GM21526 (cell line): ENCODE measurements around the gene CACNB4.

Source experiments
- ATAC-seq: cut with Tn5 transposase; IDR thresholded peaks from one replicate; pipeline ENCODE4 v1.9.1; 2021; ENCODE audit warnings: moderate library complexity; ENCODE audit not compliant: unreplicated experiment, low FRiP score

The CACNB4 gene

DNA sequence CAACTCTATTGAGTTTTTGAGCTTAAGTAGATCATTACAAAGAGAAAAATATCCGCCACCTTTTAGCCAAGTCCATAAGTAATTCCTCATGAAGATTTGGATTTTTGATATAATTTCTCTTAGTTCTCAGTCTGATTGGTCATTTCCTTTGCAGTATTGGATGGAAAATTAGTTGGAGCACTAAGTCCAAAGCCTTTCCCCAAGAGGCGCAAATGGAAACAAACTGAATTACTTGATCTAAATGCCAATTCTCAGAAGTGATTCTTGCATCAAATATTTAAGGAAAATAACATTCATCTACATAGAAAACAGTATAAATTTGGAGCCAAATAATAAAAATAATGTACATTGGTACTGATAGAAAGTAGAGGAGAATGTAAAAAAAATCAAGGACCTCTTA, 115.6 kb downstream of the CACNB4 start:
- ATAC-seq, result no peak

DNA sequence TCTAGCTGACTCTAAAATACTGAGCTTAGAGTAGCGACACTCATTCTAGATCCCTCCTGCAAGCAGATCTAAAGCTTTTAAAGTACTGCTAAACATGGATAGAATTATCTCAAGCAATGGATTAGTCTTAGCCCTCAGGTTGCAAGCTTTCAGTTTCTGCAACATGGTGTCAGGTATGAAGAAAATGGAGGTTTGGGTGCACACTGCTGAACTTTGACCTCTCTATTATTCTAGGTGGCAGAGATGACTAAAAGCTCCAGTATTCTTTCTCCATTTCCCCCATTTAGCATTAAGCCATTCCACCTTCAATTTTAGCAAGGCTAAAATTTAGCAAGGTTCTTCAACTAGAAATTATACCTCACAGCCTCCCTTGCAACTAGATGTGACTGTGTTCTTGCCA, 117.0 kb downstream of the CACNB4 start:
- no peak for ATAC-seq

DNA sequence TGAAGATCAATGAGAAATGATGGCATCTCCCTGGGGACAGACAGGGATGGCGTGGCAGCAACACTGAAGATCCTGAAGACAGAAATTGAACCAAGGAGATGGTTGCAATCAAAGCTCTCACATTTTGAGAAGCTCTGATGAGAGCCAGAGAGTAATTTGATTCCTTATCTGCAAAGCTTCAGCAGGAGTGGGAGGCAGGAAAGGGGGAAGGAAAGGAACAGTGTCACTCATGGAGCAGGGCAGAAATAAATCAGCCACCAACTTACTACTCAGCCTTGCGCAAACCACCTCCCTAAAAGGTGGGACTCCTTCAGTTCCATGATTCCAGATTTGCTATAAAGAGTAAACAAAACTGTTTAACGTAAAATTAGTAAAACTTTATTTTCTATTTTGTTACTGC, 119.2 kb downstream of the CACNB4 start:
- ATAC-seq, result no peak

DNA sequence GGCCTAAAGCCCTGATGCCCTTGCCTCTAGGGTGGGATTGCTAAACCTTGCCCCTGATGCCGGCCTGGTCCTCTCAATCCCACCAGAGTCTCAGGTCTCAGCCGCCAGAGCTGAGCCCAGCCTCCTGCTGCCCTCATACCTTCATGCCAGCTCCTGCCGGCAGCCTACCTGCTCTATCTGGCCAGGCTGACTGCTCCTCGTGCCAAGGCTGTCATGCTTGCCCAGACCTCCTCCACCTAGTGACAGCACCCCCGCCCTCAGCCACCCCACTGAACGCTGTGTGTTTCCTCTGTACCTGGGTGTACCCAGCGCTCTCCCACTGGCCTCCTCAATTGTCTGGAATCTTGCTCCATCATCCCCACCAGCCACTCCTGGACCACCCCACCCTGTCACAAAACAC, 120.1 kb downstream of the CACNB4 start:
- no peak for ATAC-seq

DNA sequence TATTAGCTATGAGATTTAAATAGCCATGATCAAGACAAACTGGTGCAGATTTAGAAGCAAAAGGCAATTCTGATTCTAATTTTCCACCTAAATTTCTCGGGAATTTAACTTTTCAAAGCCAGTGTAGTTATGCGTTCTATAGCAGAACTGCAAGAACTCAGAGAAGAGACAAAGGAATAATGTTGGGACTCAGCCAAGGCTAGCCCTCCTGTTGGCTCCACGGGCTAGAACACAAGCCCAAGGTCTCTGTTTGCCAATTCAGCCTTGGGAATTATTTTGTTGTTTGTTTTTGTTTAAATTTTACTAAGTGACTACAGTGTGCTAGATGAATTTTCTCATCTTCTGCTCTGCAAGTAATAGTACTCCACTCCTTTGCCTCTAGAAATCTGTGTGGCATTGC, 121.2 kb downstream of the CACNB4 start:
- no peak for ATAC-seq

DNA sequence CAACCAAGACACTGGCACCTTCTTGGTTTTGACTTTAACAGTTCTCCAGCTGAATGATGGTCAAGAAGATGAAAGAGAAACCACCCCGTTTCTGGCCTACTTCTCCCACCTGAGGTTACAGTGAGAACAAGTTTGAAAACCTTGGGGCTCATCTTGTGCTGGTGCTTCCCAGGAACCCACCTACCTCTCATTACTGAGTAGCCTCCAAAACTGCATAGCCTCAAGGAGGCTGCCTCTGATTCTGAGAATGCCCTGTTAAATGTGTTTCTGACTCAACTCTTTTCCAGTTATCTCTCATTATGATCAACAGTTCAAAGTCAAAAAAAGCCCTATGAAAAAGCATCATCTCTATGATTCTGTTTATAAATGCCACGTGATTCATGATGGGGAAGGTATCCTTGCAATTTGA, 121.9 kb downstream of the CACNB4 start:
- ATAC-seq, result peak; percentile 89

DNA sequence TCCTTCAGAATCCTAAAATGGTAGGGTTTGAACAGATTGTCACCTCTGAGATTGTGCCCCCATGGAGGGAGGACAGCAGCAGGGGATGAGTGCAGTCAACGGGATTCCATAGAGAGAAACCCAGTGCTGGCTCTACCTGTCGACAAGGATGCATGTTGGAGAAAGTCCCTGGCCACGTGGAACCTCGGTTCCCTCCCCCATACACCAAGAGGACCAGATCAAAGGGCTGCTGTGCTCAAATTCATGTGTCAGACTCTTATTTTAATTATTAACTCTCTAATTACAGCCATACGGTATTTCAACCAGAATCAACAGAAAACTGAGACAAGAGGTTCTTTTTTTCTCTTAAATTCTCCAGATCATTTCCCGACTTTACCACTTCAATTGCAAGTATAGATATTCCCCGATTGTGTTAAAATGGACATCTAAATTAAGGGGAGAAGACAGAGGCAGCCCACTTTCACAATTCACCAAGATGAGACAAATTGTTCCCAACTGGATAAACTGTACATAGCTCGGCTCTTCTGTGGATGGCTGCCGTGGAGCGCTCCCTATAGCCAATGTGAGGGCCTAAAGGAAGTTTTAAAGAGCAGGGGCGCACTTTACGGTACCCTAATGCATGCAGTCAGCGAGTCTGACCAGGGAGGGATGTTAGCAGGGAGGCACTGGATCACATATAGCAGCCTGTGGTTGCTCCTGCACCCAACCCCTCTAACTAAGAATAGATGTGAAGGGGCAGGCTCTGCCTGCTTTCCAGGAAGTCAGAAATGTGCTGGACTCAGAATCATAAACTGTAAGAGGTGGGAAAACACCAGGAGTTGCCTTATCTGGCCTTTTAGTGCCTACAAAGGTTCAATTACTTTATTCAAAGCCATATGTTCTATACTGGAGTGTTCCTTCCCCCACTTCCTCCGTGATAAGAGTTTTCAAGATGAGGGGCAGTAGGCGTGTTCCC, 123.1 kb downstream of the CACNB4 start:
- no peak for ATAC-seq

DNA sequence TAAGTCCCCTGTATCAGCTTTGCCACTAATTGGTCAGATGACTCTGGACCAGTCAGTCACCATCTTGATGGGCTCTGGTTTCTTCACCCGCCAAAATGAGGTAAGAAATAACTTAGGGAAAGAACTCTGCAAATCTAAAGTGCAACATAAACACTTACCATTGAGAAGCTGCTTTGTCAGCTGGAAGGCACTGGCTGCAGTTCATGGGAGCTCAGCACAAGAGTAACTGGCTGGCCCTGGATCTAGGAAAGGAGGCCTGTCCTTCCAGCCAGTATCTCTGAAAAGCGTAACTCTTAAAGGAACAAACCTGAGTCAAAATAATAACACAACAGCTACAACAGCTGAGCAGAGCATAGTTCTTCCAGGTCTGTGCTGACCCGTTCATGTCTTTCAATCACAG, 123.9 kb downstream of the CACNB4 start:
- no peak for ATAC-seq

DNA sequence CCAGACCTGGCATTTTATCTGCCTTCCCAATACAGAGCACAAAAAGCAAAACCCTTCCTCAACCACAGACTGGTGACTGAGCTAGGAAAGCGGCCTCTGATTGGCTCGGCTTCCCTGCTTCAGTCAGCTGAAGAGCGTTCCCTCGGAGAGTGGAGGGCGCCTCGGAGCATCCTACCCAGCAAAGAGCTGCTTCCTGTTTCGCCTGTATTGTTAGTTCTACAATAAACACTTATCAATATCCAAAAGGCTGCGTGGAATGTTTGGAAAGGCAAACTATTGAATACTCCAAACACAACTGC, 125.0 kb downstream of the CACNB4 start:
- no peak for ATAC-seq

DNA sequence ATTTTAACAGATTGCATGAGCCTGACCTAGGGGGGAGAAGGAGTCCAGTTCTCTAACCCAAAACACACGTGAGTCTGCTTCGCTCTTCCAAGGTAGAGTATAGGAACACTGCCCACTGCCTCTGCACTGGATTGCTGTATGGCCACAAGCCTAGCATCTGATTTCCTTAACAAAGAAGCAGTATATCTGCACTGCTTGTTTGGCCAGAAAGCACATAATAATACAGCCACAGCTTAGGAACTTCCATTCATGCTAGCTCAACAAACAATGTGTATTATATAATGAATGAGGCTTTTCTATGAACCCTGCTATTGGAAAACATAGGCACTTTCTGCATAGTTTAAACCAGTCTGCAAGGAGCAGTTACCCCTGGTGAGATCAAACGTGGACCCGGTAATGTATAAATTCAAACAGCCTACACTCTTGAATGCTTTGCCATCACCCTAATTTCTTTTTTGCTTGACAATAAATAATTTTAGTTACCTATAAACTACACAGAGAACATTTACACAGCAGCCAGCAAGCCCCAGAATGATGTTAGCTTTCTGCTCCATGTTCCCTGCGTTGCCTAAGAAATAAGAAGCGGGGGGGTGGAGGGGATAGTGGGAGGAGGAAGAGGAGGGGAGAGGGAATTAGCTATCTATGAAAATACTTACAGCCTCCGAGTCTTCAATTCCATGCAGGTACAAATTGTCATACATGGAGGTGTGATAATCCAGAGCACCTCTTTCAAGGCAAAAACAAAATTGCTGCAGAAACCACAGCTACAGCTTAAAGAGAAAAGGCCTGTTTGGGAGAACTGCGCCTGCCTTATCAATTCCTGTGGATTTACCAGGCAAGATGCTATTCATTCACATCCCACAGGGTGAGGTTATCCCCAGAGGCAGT, 125.6 kb downstream of the CACNB4 start:
- ATAC-seq, result no peak

DNA sequence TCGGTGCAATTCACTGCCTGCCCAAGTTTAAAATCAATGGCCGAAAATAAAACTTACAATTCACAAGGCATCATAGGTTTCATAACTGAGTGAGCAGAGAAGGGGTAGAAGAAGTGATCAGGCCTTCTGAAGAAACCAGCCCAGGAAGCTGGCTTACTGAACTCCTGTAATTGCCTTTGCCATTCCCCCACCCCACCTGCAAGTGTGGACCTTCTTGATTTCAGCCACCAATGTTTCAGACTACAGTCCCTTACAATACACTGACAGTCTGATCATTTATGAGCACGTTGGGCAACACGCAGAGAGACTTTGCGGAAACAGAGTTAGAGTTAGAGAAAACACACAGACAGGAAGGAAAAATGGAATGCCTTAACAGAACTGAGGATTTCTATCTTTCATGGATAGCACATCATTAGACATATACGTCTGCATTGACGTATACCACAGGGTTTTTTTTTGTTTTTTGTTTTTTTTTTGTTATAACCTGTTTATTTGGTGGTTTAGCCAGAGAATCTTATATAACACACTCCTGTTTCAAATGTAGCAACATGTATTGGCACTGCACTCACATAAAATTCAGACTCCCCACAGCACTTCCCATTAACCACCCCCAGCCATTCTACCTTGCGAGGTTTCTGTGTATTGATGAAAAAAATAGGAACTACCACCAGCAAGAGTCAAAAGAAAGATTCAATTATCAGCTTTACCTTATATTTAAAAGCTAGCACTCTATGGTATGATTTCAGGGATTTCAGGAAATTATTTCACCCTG, 126.4 kb downstream of the CACNB4 start:
- ATAC-seq, result no peak

DNA sequence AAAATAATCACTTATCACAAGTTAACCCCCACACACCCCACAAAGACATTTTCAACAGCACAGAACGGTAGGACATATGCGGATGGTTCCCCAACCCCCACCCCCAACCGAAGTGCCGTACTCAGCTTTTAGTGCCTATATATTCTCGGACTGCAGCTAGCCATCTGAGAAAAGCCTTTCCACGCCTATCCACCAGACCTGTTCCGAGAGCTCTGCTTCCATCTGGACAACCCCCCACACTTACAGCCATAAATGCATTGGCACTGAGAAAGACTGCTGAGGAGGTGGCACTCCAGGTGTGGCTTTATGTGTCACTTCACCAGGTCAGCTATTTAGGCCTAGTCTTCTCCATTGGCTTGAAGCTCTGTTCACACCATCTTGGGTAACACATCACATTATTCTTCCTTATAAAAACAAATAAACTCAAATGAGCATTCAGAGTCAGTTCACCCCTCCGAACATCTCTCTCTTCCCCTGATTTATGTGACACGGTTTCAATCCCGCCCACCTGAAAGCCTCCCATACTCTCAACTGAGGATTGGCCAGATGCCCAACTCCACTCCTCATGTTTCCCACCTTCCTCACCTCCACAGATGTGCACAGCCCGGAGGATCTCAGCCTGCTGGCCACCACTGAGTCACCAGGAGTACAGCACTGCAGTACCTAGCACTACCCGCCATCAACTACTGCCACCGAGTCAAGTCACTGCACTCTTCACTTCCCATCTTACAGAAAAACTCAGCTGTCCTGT, 127.4 kb downstream of the CACNB4 start:
- no peak for ATAC-seq

DNA sequence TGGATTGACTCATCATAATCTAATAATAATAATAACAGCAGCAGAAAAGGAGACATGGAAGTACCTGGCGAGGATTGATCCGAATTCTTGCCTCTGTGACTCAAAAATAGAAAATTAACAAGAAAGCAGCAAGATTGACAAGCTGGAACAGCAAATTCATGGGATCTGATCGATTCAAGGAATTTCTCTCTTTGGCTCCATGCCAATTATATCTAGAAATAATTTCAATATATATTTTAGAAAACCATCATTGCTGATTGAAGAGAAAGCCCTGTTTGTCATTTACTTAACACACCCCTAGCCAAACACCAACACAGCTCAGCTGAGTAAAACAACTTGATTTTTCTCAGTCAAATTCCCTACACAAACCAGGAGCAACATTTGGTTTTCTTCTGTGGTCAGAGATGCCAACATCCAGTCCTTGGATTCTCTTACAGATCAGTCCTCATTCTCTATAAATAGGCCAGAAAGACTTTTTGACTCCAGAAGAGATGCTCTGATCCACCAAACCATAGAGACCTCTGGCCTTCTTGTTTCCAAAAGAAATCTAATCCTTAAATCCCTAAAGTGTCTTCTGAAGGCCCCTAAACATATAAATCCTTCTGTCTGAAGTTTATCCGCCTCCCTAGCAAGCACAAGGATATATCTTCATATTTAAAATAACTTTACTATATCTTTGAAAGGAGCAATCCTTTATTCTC, 129.9 kb downstream of the CACNB4 start:
- no peak for ATAC-seq

DNA sequence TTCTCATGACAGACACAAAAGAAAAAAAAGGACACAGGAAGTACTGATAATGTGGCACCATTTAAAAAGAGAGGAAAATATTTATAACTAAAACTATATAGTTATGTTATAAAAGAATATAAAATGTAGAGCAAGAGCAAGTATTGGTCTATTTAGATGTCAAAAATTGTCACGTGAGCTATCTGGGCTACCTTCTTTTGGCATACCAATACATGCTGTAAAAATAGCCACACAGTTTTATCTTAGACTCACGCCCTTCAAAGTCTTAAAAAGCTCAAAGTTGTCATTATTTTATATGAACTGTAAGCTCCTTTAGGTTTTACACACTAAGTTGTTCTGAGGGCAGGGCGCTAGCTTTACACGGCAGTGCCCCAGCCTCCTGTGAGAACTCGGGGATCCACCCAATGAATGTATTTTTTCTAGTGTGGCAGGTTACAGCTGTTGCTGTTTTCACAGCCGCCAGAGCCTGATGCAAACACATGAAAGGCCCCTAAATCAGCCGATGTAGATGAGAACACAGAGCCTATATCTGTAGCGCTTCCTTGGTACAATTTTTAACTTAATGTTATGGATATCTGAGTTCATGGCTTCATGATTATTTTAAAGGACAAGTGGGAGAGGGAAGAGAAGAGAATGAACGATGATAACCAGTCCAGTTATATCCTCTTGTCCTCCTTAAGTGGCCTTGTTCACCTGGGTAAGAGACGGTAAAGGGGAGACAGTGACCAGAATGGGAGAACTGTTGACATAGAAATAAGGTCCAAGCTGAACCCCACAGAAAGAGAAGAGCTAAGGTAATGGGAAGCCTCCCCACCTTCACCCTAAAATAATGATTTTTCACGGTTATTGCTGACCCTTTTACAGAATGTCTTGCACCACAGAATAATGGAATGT, 130.8 kb downstream of the CACNB4 start:
- ATAC-seq, result no peak

DNA sequence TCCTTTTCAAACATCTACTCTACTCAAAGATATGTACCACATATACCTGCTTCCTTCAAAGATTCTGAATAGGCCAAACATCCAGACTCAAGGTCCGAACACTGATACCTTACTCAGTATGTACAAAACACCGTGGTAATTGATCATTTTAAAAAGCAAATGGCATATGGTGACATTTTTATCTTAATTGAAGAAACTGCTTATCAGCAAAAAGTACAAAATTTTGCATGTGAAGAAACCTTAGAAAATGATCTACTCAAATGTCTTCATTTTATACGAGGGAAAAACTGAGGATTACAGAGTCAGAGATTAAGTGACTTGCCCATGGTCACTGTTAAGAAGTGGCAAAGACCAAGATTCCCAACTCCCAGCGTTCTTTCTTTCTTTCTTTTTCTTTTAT, 133.0 kb downstream of the CACNB4 start:
- ATAC-seq, result no peak

DNA sequence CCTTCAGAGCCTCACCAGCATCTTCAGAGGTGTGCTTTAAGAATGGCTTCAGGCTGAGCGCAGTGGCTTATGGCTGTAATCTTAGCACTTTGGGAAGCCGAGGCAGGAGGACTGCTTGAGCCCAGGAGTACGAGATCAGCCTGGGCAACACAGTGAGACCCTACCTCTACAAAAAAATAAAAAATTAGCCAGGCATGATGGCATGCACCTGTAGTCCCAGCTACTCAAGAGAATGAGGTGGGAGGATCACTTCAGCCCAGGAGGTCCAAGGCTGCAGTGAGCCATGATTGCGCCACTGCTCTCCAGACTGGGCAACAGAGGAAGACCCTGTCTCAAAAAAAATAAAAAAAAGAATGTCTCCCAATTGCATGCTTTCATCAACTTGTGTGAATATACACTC, 137.3 kb downstream of the CACNB4 start:
- ATAC-seq, result no peak

DNA sequence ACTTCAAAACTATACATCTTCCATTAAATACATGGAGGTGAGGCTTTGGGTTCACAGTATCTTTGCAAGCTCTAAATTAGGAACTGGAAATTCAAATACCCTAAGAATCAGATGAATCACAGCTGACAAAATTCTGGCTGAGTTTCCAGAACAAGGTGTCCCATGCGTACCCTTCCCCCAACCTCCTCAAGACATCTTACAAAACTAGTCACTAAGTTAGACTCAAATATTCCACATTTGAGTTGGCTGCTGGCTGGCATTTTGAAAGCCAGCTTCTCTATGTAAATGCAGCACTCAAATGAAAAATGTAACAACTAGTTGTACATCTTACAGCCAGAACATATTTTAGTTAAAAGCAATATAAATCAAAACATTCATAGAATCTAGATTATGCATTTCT, 139.6 kb downstream of the CACNB4 start:
- ATAC-seq, result no peak

DNA sequence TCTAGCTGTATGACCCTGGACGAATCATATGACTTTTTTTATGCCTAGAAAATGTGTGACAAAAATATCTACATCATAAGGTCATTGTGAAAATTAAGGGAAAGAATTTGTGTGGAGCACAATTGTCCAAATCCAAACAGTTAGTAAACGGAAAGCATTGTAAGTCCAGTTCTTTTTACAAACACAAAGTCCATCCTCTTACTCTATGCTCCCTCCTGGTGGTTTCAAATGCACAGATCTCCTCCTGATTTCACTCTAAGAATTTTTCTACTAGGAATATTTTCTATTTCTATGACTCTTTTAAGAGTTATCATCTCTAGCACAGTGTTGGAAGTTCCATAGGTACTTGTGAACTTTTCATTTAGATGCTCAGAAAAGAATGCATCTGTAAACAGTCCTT, 145.4 kb downstream of the CACNB4 start:
- no peak for ATAC-seq
